RWPE2 (cell line): ENCODE results near the gene MTUS2.

Source experiments
- ATAC-seq: fragments of 200-7000 bp; cut with Tn5 transposase; 3 replicates; pipeline ENCODE4 v1.9.1; 2021; ENCODE audit warnings: low read depth
- DNase-seq: peaks from one replicate; pipeline ENCODE4 v3.0.0-alpha.2; 2020; ENCODE audit warnings: low spot score
- H3K27ac ChIP-seq: fragments of 450-650 bp; 2 replicates; pipeline ENCODE4 v1.5.1; 2017; ENCODE audit warnings: mild to moderate bottlenecking; ENCODE audit not compliant: poor library complexity, severe bottlenecking
- H3K27me3 ChIP-seq: fragments of 250-450 bp; sonication (Bioruptor Pico); 2 replicates; pipeline ENCODE4 v1.5.1; 2021; ENCODE audit warnings: mild to moderate bottlenecking, moderate library complexity; ENCODE audit not compliant: insufficient read depth, poor library complexity, severe bottlenecking
- H3K36me3 ChIP-seq: fragments of 250-450 bp; sonication (Bioruptor Pico); 2 replicates; pipeline ENCODE4 v1.5.1; 2020; ENCODE audit warnings: low read depth, mild to moderate bottlenecking, moderate library complexity
- H3K4me1 ChIP-seq: fragments of 250-450 bp; sonication (Bioruptor Pico); 2 replicates; pipeline ENCODE4 v1.5.1; 2021; ENCODE audit warnings: mild to moderate bottlenecking, moderate library complexity; ENCODE audit not compliant: insufficient read depth, poor library complexity, severe bottlenecking
- H3K4me3 ChIP-seq: fragments of 250-450 bp; sonication (Bioruptor Pico); 2 replicates; pipeline ENCODE4 v1.5.1; 2021; ENCODE audit warnings: mild to moderate bottlenecking, moderate library complexity; ENCODE audit not compliant: severe bottlenecking
- H3K9me3 ChIP-seq: fragments of 250-450 bp; sonication (Bioruptor Pico); 2 replicates; pipeline ENCODE4 v1.5.1; 2021; ENCODE audit warnings: mild to moderate bottlenecking, moderate library complexity; ENCODE audit not compliant: severe bottlenecking
- TF ChIP-seq, protein P1 (sequence below): fragments of 450-650 bp; IDR thresholded peaks from one replicate; pipeline ENCODE4 v1.5.1; 2017; ENCODE audit warnings: mild to moderate bottlenecking, moderate library complexity; ENCODE audit not compliant: poor library complexity, severe bottlenecking

Gene MTUS2

DNA sequence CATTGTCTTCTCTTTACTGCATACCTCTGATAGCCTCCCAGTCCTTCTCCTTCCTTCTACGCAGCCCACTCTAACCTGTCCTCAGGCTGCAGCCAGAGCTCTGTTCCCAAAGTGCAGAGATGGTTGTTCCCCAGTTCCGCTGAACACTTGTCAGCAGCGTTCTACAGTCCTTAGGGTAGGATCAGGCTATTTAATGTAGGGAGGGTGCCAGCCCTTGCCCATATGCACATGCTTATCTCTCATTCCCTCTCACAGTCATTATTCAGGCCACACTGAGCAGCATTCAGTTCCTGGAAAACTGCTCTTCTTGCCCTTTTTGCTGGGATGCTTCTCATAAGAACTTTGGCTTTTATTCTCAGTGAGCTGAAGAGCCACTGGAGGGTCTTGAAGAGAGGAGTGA, 180.7 kb downstream of the MTUS2 start:
- Histone ChIP-seq H3K4me1 (no peaks in the 10 kb centered on the region), H3K9me3 (no peaks in the 10 kb centered on the region), H3K4me3 (no peak overlapping the region), H3K27me3 (no peaks in the 10 kb centered on the region), H3K36me3 (no peaks in the 10 kb centered on the region), H3K27ac (no peak overlapping the region)
- TF ChIP-seq, protein P1, sequence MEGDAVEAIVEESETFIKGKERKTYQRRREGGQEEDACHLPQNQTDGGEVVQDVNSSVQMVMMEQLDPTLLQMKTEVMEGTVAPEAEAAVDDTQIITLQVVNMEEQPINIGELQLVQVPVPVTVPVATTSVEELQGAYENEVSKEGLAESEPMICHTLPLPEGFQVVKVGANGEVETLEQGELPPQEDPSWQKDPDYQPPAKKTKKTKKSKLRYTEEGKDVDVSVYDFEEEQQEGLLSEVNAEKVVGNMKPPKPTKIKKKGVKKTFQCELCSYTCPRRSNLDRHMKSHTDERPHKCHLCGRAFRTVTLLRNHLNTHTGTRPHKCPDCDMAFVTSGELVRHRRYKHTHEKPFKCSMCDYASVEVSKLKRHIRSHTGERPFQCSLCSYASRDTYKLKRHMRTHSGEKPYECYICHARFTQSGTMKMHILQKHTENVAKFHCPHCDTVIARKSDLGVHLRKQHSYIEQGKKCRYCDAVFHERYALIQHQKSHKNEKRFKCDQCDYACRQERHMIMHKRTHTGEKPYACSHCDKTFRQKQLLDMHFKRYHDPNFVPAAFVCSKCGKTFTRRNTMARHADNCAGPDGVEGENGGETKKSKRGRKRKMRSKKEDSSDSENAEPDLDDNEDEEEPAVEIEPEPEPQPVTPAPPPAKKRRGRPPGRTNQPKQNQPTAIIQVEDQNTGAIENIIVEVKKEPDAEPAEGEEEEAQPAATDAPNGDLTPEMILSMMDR, result no peak
- no peak for ATAC-seq
- no peak for DNase-seq

DNA sequence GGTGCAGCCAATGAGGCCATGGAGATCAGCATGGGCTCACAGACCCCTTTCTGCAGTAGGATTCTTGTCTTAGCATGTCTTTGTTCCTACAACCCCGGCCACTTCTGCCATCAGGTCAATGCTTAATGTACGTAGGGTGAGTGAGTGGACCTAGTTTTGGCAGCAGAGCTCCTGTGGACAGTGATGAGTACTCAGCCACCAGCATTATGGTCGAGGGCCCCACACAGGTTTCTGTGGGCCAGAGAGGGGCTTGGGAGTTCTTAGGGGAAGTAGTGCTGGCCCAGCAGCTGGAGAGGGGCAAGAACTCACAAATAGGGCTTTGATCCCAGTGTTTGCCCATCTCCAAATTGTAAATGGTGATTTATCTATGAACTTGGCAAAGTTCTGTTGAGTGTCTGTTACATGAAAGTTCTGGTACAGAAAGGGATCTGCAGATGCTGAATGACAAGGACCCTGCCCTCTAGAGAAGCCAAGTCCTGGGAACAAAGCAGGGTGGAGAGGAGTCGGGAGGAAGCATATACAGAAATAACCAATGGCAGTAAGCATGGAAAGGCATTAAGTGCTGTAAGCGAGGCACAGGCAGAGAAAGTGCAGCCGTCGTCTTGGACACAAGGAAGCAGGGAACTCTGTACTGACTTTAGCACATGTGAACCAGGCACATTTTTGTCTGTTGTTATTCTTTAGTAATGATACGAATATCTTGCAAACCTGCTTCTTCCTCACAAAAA, 185.1 kb downstream of the MTUS2 start:
- Histone ChIP-seq H3K9me3 (no peaks in the 10 kb centered on the region), H3K4me3 (no peak overlapping the region), H3K4me1 (no peaks in the 10 kb centered on the region), H3K27ac (no peak overlapping the region), H3K27me3 (no peaks in the 10 kb centered on the region), H3K36me3 (no peaks in the 10 kb centered on the region)
- DNase-seq (no peak), ATAC-seq (no peak)
- TF ChIP-seq, protein P1, result no peak

DNA sequence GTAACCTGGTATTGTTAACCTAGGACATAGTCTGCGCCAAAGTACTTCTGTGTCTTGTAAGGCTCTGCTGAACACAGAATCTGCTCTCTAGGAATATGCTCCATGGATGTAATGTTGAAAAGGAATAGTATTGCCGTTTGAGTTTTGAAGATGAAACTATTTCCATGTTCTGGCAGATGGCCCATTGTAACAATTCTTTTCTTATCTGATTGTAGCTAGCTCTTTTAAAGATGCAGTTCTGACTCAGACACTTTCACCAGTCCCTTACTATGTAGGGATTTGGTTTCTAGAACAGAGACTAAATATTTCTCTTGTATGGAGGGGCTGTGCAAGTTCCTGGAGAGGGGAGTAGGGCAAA, 185.6 kb downstream of the MTUS2 start:
- Histone ChIP-seq H3K27ac (no peak overlapping the region), H3K36me3 (no peaks in the 10 kb centered on the region), H3K27me3 (no peaks in the 10 kb centered on the region), H3K4me3 (no peak overlapping the region), H3K9me3 (no peaks in the 10 kb centered on the region), H3K4me1 (no peaks in the 10 kb centered on the region)
- TF ChIP-seq, protein P1, result no peak
- ATAC-seq, result no peak
- no peak for DNase-seq

DNA sequence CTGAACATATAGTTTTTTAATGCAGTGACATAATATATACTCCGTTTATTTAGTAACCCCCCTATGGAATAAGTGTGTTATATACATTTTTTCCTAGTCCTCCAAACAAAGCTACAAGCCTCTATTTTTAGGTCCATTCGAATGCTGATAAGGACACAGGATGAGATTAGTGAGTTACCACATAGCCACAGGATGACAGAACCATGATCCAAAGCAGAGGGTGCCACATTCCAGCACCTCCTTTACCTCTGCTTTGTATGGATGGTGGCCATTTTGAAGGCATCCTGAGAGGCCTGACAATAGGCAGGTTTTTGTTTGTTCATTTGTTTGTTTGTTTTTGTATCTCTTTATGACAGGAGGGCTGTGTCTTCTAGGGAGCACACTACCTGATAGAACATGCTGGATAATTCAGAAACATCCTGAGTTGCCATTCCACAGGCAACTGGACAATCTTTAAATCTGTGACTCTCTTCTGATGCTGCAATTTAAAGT, 186.3 kb downstream of the MTUS2 start:
- H3K27me3 ChIP-seq, result peaks cover 2% of the 10 kb centered on the region
- no peak overlapping the region for H3K4me3 ChIP-seq
- DNase-seq (no peak), ATAC-seq (no peak)
- TF ChIP-seq, protein P1, result no peak
- H3K9me3 ChIP-seq, result no peaks in the 10 kb centered on the region
- H3K4me1 ChIP-seq, result no peaks in the 10 kb centered on the region
- no peaks in the 10 kb centered on the region for H3K36me3 ChIP-seq
- no peak overlapping the region for H3K27ac ChIP-seq

DNA sequence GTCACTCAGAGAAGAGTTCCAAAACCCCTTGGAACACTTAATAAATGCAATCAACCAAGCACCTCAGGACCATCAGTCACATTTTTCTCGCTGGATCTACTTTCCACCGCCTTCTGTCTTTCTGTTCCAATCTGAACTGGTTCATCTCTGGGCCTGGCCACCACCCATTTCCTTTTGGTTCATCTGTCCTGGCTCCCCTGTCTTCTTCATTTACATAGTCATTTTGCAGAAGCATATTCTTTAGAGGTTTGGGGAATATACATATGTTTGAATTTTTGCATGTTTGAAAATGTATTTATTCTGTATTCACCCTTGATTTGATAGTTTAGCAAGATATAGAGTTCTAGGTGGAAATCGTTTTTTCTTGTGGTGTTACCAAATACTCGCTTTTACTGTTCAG, 188.2 kb downstream of the MTUS2 start:
- Histone ChIP-seq H3K27me3 (peaks cover 6% of the 10 kb centered on the region), H3K4me3 (no peak overlapping the region), H3K9me3 (no peaks in the 10 kb centered on the region), H3K4me1 (no peaks in the 10 kb centered on the region), H3K27ac (no peak overlapping the region), H3K36me3 (no peaks in the 10 kb centered on the region)
- TF ChIP-seq, protein P1, result no peak
- no peak for DNase-seq
- no peak for ATAC-seq
